ENCODE data around the gene HS2ST1.

HS2ST1 gene

DNA sequence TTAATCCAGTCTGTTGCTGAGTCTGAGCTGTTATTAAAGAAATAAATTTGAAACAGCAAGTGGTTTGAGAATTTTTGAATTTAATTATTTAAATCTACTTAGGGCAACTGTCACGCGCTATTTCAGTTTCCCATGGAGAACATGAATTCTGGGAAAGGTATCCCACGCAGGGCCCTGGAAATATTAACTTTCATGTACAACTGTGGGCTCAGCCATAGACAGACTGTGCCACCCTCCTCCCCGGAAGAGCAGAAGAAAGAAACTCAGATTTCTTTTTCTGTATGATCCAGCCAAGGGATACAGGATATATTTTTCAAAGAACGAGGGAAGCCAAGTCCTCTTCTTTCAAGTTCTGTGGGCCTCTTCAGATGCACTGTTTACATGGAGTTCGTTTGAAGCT is 241.7 kb downstream of the HS2ST1 start (continued):
- TF ChIP-seq ZNF292 (tag by site-specific recombination; IDR thresholded peaks at IDR 0.05; ENCODE audit: borderline replicate concordance, low read depth) (no peak), ZNF701 (tag by site-specific recombination; IDR thresholded peaks at IDR 0.05) (no peak), ZNF624 (tag by site-specific recombination; IDR thresholded peaks at IDR 0.05) (no peak), ZNF548 (tag by site-specific recombination; IDR thresholded peaks at IDR 0.05) (no peak), ZSCAN4 (tag by site-specific recombination; IDR thresholded peaks at IDR 0.05) (no peak), ZNF311 (tag by site-specific recombination; IDR thresholded peaks at IDR 0.05; ENCODE audit: borderline replicate concordance) (no peak), ZNF549 (tag by site-specific recombination; IDR thresholded peaks at IDR 0.05) (no peak), ZBTB26 (tag by site-specific recombination; optimal IDR thresholded peaks at IDR 0.05) (no peak), ZNF518A (tag by site-specific recombination; conservative IDR thresholded peaks at IDR 0.05; ENCODE audit: low read depth) (no peak), ZNF202 (tag by site-specific recombination; IDR thresholded peaks at IDR 0.05; ENCODE audit: borderline replicate concordance) (no peak), SP7 (tag by site-specific recombination; IDR thresholded peaks at IDR 0.05) (no peak), ZNF18 (tag by site-specific recombination; IDR thresholded peaks at IDR 0.05) (no peak)
- TF ChIP-seq, protein P1, sequence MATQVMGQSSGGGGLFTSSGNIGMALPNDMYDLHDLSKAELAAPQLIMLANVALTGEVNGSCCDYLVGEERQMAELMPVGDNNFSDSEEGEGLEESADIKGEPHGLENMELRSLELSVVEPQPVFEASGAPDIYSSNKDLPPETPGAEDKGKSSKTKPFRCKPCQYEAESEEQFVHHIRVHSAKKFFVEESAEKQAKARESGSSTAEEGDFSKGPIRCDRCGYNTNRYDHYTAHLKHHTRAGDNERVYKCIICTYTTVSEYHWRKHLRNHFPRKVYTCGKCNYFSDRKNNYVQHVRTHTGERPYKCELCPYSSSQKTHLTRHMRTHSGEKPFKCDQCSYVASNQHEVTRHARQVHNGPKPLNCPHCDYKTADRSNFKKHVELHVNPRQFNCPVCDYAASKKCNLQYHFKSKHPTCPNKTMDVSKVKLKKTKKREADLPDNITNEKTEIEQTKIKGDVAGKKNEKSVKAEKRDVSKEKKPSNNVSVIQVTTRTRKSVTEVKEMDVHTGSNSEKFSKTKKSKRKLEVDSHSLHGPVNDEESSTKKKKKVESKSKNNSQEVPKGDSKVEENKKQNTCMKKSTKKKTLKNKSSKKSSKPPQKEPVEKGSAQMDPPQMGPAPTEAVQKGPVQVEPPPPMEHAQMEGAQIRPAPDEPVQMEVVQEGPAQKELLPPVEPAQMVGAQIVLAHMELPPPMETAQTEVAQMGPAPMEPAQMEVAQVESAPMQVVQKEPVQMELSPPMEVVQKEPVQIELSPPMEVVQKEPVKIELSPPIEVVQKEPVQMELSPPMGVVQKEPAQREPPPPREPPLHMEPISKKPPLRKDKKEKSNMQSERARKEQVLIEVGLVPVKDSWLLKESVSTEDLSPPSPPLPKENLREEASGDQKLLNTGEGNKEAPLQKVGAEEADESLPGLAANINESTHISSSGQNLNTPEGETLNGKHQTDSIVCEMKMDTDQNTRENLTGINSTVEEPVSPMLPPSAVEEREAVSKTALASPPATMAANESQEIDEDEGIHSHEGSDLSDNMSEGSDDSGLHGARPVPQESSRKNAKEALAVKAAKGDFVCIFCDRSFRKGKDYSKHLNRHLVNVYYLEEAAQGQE (tag by site-specific recombination; IDR thresholded peaks at IDR 0.05), result no peak

GRCh38 chr1:87159378-87159915 is 245.0 kb downstream of the HS2ST1 start:
- CTCF ChIA-PET, result no interaction called here
- Histone ChIP-seq H3K27ac (ENCODE audit: extremely low read depth, low read depth, low read length) (no peak overlapping the region), H3K4me3 (ENCODE audit: low read depth, low read length) (no peak overlapping the region), H3K4me1 (ENCODE audit: control insufficient read depth, insufficient read depth, low read length) (no peaks in the 10 kb centered on the region), H3K9me3 (ENCODE audit: control insufficient read depth, insufficient read depth, low read depth, low read length) (no peaks in the 10 kb centered on the region), H3K36me3 (ENCODE audit: control insufficient read depth in 2 of 2, insufficient read depth in 1 of 2, low read length in 2 of 2) (no peaks in the 10 kb centered on the region)
- POLR2A ChIA-PET, result no interaction called here
- TF ChIP-seq ZNF488 (tag by site-specific recombination; IDR thresholded peaks at IDR 0.05), result no peak
- no peak for TF ChIP-seq GFI1B (tag by site-specific recombination; IDR thresholded peaks at IDR 0.05)
- TF ChIP-seq ZNF585B (tag by site-specific recombination; IDR thresholded peaks at IDR 0.05), result no peak
- TF ChIP-seq GLIS1 (tag by site-specific recombination; IDR thresholded peaks at IDR 0.05), result no peak
- no peak for TF ChIP-seq SCRT2 (tag by site-specific recombination; IDR thresholded peaks at IDR 0.05)
- no peak for TF ChIP-seq ZNF623 (tag by site-specific recombination; IDR thresholded peaks at IDR 0.05)
- no peak for TF ChIP-seq ZNF184 (tag by site-specific recombination; IDR thresholded peaks at IDR 0.05)
- no peak for TF ChIP-seq ZNF777 (tag by site-specific recombination; IDR thresholded peaks at IDR 0.05; ENCODE audit: borderline replicate concordance)
- no peak for TF ChIP-seq ZNF362 (tag by site-specific recombination; IDR thresholded peaks at IDR 0.05)
- no peak for TF ChIP-seq ZFP37 (tag by site-specific recombination; IDR thresholded peaks at IDR 0.05)
